ENCODE data around the gene DIAPH2.

DNA sequence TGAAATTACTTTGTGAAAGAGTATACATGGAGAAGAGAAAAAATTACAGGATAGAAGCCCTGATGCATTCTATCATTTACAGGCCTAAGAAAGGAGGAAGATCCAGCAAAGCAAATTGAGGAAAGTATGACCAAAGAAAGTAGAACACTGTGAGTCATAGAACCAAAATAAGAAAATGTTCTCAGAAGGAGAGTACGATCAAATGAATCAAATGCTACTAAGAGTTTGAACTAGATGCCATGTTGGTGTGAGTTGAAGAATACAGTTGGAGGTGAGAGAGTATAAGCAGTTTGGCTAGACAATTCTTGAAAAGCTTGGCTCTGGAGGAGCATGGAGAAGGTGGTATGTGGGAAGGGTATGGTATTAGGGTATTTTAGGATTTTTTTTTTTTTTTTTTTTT, 360.8 kb downstream of the DIAPH2 start:
- no peak for TF ChIP-seq ZNF366 (tag by site-specific recombination; conservative IDR thresholded peaks at IDR 0.05)
- TF ChIP-seq, protein P1, sequence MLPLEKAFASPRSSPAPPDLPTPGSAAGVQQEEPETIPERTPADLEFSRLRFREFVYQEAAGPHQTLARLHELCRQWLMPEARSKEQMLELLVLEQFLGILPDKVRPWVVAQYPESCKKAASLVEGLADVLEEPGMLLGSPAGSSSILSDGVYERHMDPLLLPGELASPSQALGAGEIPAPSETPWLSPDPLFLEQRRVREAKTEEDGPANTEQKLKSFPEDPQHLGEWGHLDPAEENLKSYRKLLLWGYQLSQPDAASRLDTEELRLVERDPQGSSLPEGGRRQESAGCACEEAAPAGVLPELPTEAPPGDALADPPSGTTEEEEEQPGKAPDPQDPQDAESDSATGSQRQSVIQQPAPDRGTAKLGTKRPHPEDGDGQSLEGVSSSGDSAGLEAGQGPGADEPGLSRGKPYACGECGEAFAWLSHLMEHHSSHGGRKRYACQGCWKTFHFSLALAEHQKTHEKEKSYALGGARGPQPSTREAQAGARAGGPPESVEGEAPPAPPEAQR (tag by site-specific recombination; IDR thresholded peaks at IDR 0.05), result no peak
- no peak for TF ChIP-seq ZBTB7A (tag by site-specific recombination; IDR thresholded peaks at IDR 0.05; ENCODE audit: low read depth)
- TF ChIP-seq ZBTB49 (tag by site-specific recombination; IDR thresholded peaks at IDR 0.05; ENCODE audit: low read depth), result no peak
- no peak for TF ChIP-seq OSR2 (tag by site-specific recombination; IDR thresholded peaks at IDR 0.05)
- TF ChIP-seq, protein P2, sequence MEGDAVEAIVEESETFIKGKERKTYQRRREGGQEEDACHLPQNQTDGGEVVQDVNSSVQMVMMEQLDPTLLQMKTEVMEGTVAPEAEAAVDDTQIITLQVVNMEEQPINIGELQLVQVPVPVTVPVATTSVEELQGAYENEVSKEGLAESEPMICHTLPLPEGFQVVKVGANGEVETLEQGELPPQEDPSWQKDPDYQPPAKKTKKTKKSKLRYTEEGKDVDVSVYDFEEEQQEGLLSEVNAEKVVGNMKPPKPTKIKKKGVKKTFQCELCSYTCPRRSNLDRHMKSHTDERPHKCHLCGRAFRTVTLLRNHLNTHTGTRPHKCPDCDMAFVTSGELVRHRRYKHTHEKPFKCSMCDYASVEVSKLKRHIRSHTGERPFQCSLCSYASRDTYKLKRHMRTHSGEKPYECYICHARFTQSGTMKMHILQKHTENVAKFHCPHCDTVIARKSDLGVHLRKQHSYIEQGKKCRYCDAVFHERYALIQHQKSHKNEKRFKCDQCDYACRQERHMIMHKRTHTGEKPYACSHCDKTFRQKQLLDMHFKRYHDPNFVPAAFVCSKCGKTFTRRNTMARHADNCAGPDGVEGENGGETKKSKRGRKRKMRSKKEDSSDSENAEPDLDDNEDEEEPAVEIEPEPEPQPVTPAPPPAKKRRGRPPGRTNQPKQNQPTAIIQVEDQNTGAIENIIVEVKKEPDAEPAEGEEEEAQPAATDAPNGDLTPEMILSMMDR (tag by site-specific recombination; IDR thresholded peaks at IDR 0.05), result no peak

Measured in HEK293 (cell line).